ENCODE measurements around the gene CFHR3. TPM values are rescaled to one million over a fixed set of nuclear protein-coding genes. Genes with fewer than 3 reads are reported as not detected.

CFHR3 gene
- total RNA-seq, 1 experiment from 2014 or later, result 0.76 TPM

Other genes with a start within 250 kb of the CFHR3 start
- not detected in 2 replicates for gene KCNT2, start 166.4 kb upstream of the CFHR3 start, total RNA-seq (2014; rRNA removed; shearing (Covaris generic))
- gene CFH, start 122.8 kb upstream of the CFHR3 start, total RNA-seq (2014; rRNA removed; shearing (Covaris generic)), result 0.39 and 0.60 TPM in 2 replicates
- not detected in 2 replicates for gene CFHR1, start 44.9 kb downstream of the CFHR3 start, total RNA-seq (2014; rRNA removed; shearing (Covaris generic))
- gene CFHR4, start 113.2 kb downstream of the CFHR3 start, total RNA-seq (2014; rRNA removed; shearing (Covaris generic)), result not detected in 2 replicates
- not detected in 2 replicates for gene CFHR2, start 168.9 kb downstream of the CFHR3 start, total RNA-seq (2014; rRNA removed; shearing (Covaris generic))
- not detected in 2 replicates for gene CFHR5, start 202.7 kb downstream of the CFHR3 start, total RNA-seq (2014; rRNA removed; shearing (Covaris generic))

Data from HT1080 (cell line).